OCI-LY1 (cell line): Measurements from ENCODE around the gene HIBADH.

Experiments used
- H2AFZ ChIP-seq: fragments of 200-600 bp; sonication (generic), shearing (Covaris generic); 2 replicates; pipeline ENCODE4 v1.6.0; 2014; ENCODE audit warnings: antibody characterized with exemption, mild to moderate bottlenecking, low read length
- H3F3A ChIP-seq: fragments of 200-600 bp; sonication (generic), shearing (Covaris generic); 2 replicates; pipeline ENCODE4 v1.6.0; 2014; ENCODE audit warnings: mild to moderate bottlenecking, antibody characterized with exemption, low read length, moderate library complexity; ENCODE audit not compliant: insufficient read depth
- H3K27ac ChIP-seq: fragments of 200-600 bp; sonication (generic); 2 replicates; pipeline ENCODE4 v1.5.1; 2014; ENCODE audit warnings: low read length, mixed run types, mild to moderate bottlenecking, low read depth; ENCODE audit not compliant: poor library complexity, severe bottlenecking
- H3K27me3 ChIP-seq: fragments of 200-600 bp; sonication (generic); 2 replicates; pipeline ENCODE4 v1.6.0; 2014; ENCODE audit warnings: antibody characterized with exemption, mild to moderate bottlenecking, low read length, moderate library complexity; ENCODE audit not compliant: insufficient read depth
- H3K36me3 ChIP-seq: fragments of 200-600 bp; sonication (generic); 2 replicates; pipeline ENCODE4 v1.6.1; 2014; ENCODE audit warnings: mild to moderate bottlenecking, antibody characterized with exemption, low read length, moderate library complexity, mixed read lengths; ENCODE audit not compliant: insufficient read depth
- H3K4me1 ChIP-seq: fragments of 200-600 bp; sonication (generic); 2 replicates; pipeline ENCODE4 v1.5.1; 2014; ENCODE audit warnings: mild to moderate bottlenecking, low read length, moderate library complexity; ENCODE audit not compliant: insufficient read depth, severe bottlenecking
- H3K4me2 ChIP-seq: fragments of 200-600 bp; sonication (generic), shearing (Covaris generic); 2 replicates; pipeline ENCODE4 v1.6.1; 2014; ENCODE audit warnings: low read length
- H3K4me3 ChIP-seq: fragments of 200-600 bp; sonication (generic); 2 replicates; pipeline ENCODE4 v1.5.1; 2014; ENCODE audit warnings: low read length, low read depth, mild to moderate bottlenecking, mixed read lengths; ENCODE audit not compliant: poor library complexity, severe bottlenecking
- H3K79me2 ChIP-seq: fragments of 200-600 bp; shearing (Covaris generic); 2 replicates; pipeline ENCODE4 v1.6.1; 2016; ENCODE audit warnings: mixed run types, low read length, mixed read lengths; ENCODE audit not compliant: insufficient read depth
- H3K9ac ChIP-seq: fragments of 200-600 bp; sonication (generic), shearing (Covaris generic); 2 replicates; pipeline ENCODE4 v1.6.1; 2014; ENCODE audit warnings: mild to moderate bottlenecking, low read length, mixed read lengths
- H3K9me2 ChIP-seq: fragments of 200-600 bp; sonication (generic), shearing (Covaris generic); 2 replicates; pipeline ENCODE4 v1.6.1; 2014; ENCODE audit warnings: low read depth, mild to moderate bottlenecking, low read length, mixed read lengths
- H3K9me3 ChIP-seq: fragments of 200-600 bp; shearing (Covaris generic); 2 replicates; pipeline ENCODE4 v1.6.1; 2014; ENCODE audit warnings: low read length, mixed read lengths
- H4K20me1 ChIP-seq: fragments of 200-600 bp; sonication (generic), shearing (Covaris generic); 2 replicates; pipeline ENCODE4 v1.6.0; 2016; ENCODE audit warnings: mild to moderate bottlenecking, low read length; ENCODE audit not compliant: insufficient read depth
- EZH2 ChIP-seq: fragments of 200-600 bp; sonication (generic), shearing (Covaris generic); IDR thresholded peaks from 2 replicates; pipeline ENCODE4 v1.8.0; 2017; ENCODE audit warnings: borderline replicate concordance, mixed run types, mild to moderate bottlenecking, antibody characterized with exemption, low read length, moderate library complexity, mixed read lengths
- TF ChIP-seq, protein P1 (sequence below): fragments of 200-600 bp; sonication (generic), shearing (Covaris generic); IDR thresholded peaks from 2 replicates; pipeline ENCODE4 v1.5.1; 2017; ENCODE audit warnings: mild to moderate bottlenecking, antibody characterized with exemption, low read length, moderate library complexity, mixed read lengths

HIBADH gene

DNA sequence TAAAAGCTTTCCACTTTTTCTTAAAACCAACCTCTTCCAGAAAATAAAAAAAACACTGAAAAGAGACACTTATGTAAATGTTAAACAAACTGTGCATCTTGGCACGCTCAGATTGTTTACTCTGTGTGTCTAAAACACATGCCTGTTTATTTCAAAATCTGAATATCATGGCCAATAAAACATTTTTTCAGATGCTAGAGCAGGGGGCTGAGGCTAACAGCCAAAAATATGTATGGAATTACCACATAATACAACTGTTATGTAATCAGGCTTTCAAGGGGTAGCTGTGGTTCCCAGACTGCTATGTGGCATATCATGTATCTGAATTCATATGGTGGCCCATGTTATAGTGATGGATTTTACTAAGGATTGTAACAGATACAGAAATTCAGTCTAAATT, 130.4 kb downstream of the HIBADH start:
- Histone ChIP-seq H3K27me3 (no peaks in the 10 kb centered on the region), H3K4me3 (no peak overlapping the region), H3K9ac (no peak overlapping the region), H3F3A (no peaks in the 10 kb centered on the region), H3K4me2 (no peak overlapping the region), H3K27ac (no peak overlapping the region), H3K36me3 (peaks cover 16% of the 10 kb centered on the region), H3K9me3 (no peaks in the 10 kb centered on the region), H2AFZ (no peak overlapping the region), H3K4me1 (no peaks in the 10 kb centered on the region), H3K9me2 (no peaks in the 10 kb centered on the region), H4K20me1 (no peaks in the 10 kb centered on the region), H3K79me2 (no peaks in the 10 kb centered on the region)
- TF ChIP-seq, protein P1, sequence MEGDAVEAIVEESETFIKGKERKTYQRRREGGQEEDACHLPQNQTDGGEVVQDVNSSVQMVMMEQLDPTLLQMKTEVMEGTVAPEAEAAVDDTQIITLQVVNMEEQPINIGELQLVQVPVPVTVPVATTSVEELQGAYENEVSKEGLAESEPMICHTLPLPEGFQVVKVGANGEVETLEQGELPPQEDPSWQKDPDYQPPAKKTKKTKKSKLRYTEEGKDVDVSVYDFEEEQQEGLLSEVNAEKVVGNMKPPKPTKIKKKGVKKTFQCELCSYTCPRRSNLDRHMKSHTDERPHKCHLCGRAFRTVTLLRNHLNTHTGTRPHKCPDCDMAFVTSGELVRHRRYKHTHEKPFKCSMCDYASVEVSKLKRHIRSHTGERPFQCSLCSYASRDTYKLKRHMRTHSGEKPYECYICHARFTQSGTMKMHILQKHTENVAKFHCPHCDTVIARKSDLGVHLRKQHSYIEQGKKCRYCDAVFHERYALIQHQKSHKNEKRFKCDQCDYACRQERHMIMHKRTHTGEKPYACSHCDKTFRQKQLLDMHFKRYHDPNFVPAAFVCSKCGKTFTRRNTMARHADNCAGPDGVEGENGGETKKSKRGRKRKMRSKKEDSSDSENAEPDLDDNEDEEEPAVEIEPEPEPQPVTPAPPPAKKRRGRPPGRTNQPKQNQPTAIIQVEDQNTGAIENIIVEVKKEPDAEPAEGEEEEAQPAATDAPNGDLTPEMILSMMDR: no peak
- TF ChIP-seq EZH2: no peak

DNA sequence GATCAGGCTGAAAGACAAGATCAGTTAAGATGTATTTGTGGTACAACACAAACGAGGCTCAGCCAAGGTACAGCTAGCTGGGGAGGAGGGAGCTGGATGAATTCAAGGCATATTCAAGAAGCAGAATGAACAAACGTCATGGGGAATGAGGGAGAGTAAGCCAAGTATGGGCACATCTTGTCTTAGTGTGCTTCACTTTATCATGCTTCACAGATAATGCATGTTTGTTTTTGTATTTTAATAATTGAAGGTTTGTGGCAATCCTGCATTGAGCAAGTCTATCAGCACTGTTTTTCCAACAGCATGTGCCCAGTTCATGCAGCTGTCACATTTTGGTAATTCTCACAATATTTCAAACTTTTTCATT, 135.4 kb downstream of the HIBADH start:
- no peaks in the 10 kb centered on the region for H4K20me1 ChIP-seq
- H3K79me2 ChIP-seq: no peaks in the 10 kb centered on the region
- H3K36me3 ChIP-seq: peaks cover 34% of the 10 kb centered on the region
- H3K9ac ChIP-seq: no peak overlapping the region
- H3K27ac ChIP-seq: no peak overlapping the region
- H2AFZ ChIP-seq: no peak overlapping the region
- 0 out of 2 replicates have a peak, but pooled peaks cover 4% of the 10 kb centered on the region for H3K9me3 ChIP-seq
- no peaks in the 10 kb centered on the region for H3K9me2 ChIP-seq
- no peak for TF ChIP-seq EZH2
- TF ChIP-seq, protein P1: no peak
- no peaks in the 10 kb centered on the region for H3K4me1 ChIP-seq
- no peaks in the 10 kb centered on the region for H3F3A ChIP-seq
- H3K4me3 ChIP-seq: no peak overlapping the region
- H3K4me2 ChIP-seq: no peak overlapping the region
- H3K27me3 ChIP-seq: no peaks in the 10 kb centered on the region

DNA sequence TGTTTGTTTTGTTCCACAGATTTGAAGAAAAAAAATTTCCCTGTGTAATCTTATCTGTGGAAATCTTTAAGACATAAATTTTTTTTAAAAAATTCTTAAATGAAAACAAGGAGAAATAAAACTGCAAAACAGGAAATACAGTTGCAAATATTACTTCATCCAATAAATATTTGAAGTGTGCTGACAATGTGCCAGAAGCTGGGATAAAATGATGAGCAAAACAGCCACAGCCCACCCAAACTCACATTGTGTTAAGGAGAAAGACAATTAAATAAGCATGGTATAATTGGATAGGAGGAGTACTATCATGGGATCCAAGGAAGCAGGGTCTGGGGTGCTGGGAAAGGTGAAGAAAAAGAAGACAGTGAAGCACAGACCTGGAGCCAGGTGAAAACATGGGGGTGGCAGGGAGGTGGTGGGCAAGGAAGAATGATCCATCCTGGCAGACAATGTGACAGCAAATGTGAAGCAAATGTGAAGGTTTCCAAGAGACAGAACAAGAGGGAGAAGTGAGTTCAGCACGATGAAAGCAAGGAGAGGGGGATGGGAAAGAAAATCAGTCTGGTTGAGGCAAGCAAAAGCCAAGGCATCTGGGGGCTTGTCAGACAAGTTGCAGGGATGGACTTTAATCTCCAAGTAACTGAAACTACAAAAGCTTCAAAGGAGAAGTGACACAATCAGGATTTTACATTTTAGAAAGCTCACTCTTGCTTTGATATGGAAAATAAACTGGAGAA, 135.9 kb downstream of the HIBADH start:
- Histone ChIP-seq H3K4me3 (no peak overlapping the region), H3K27ac (no peak overlapping the region), H3K4me2 (no peak overlapping the region), H3K27me3 (no peaks in the 10 kb centered on the region), H4K20me1 (no peaks in the 10 kb centered on the region), H3K4me1 (no peaks in the 10 kb centered on the region), H3K9me3 (0 out of 2 replicates have a peak, but pooled peaks cover 4% of the 10 kb centered on the region), H3K79me2 (no peaks in the 10 kb centered on the region), H3K9me2 (no peaks in the 10 kb centered on the region), H2AFZ (no peak overlapping the region), H3F3A (no peaks in the 10 kb centered on the region), H3K9ac (no peak overlapping the region), H3K36me3 (peaks cover 34% of the 10 kb centered on the region)
- no peak for TF ChIP-seq EZH2
- TF ChIP-seq, protein P1: no peak
